HCT116 (cell line): ENCODE data around the gene CDCP2. TPM values are rescaled to one million over a fixed set of nuclear protein-coding genes. Genes with fewer than 3 reads are reported as not detected.

Experiments
- ATAC-seq: fragments of 200-7000 bp; cut with Tn5 transposase; 2 replicates; pipeline ENCODE4 v1.9.1; 2020; ENCODE audit warnings: mild to moderate bottlenecking, moderate library complexity
- BruUV-seq: library from RNA; stranded (reverse); fragments of 400-500 nt; replicated peaks from 2 replicates; lab custom pipeline; 2021; lab: Mats Ljungman, UMichigan
- CTCF ChIA-PET: fragments of 300-600 bp; sonication (Branson Sonifier 250); formaldehyde crosslinking; loops from one replicate; lab custom pipeline; 2021; ENCODE audit warnings: antibody characterized with exemption; lab: Charles Lee
- POLR2A ChIA-PET: fragments of 300-600, 350-600 bp; sonication (Branson Sonifier 250); formaldehyde crosslinking; loops from one replicate; lab custom pipeline; 2021; ENCODE audit warnings: antibody characterized with exemption; lab: Charles Lee
- RAD21 ChIA-PET, 2 experiments: fragments of 300-600 bp; sonication (Branson Sonifier 250); formaldehyde crosslinking; loops; one replicate each; lab custom pipeline; 2023; ENCODE audit warnings: low total read pairs in 2 of 2; ENCODE audit not compliant: uncharacterized antibody in 2 of 2, unreplicated experiment in 2 of 2, low non-redundant PET in 1 of 2; lab: Charles Lee
- DNase-seq: peaks from one replicate; pipeline ENCODE4 v3.0.0-alpha.2; 2010; ENCODE audit warnings: low read depth, low spot score
- H2AFZ ChIP-seq: fragments of 200-600 bp; shearing (Covaris generic), sonication (generic); 2 replicates; pipeline ENCODE4 v1.6.1; 2017; ENCODE audit warnings: low read depth, mixed run types, mixed read lengths, antibody characterized with exemption, low read length; ENCODE audit not compliant: poor library complexity, severe bottlenecking
- H3K27ac ChIP-seq: 2 replicates; pipeline ENCODE4 v1.5.1; 2012; ENCODE audit warnings: low read depth, low read length
- H3K27me3 ChIP-seq: fragments of 200-600 bp; sonication (generic); 2 replicates; pipeline ENCODE4 v1.6.1; 2016; ENCODE audit warnings: mixed run types, low read length, mixed read lengths; ENCODE audit not compliant: insufficient read depth
- H3K36me3 ChIP-seq, 2 experiments: fragments of 200-500 bp in 1 of 2; fragments of 200-600 bp in 1 of 2; sonication (Bioruptor generic) in 1 of 2; sonication (generic) in 1 of 2; 2 replicates each; pipeline versions ENCODE4 v1.5.1 to v1.6.1; 2014 to 2016; ENCODE audit warnings: low read length in 2 of 2, inconsistent platforms in 1 of 2, mixed read lengths in 1 of 2, mixed run types in 1 of 2; ENCODE audit not compliant: insufficient read depth in 2 of 2, control insufficient read depth in 1 of 2
- H3K4me1 ChIP-seq, 2 experiments: fragments of 200-600 bp in 1 of 2; sonication (generic) in 1 of 2; 2 replicates each; pipeline versions ENCODE4 v1.5.1 to v1.6.1; 2012 to 2017; ENCODE audit warnings: low read length in 2 of 2, inconsistent platforms in 1 of 2, mild to moderate bottlenecking in 1 of 2, mixed read lengths in 1 of 2, mixed run types in 1 of 2, moderate library complexity in 1 of 2; ENCODE audit not compliant: insufficient read depth in 2 of 2, control insufficient read depth in 1 of 2
- H3K4me2 ChIP-seq: fragments of 200-600 bp; sonication (generic); 2 replicates; pipeline ENCODE4 v1.6.1; 2017; ENCODE audit warnings: mixed run types, low read length, mixed read lengths
- H3K4me3 ChIP-seq, 2 experiments: fragments of 200-600 bp in 1 of 2; sonication (generic) in 1 of 2; replicated peaks in 1 of 2; 2 replicates each; pipeline ENCODE4 v1.5.1; 2011 to 2016; ENCODE audit warnings: low read length in 2 of 2, control low read depth in 1 of 2, low read depth in 1 of 2, mild to moderate bottlenecking in 1 of 2, mixed read lengths in 1 of 2, mixed run types in 1 of 2
- H3K79me2 ChIP-seq: fragments of 200-600 bp; sonication (generic); 2 replicates; pipeline ENCODE4 v1.6.1; 2017; ENCODE audit warnings: mild to moderate bottlenecking, mixed run types, low read length, moderate library complexity, mixed read lengths; ENCODE audit not compliant: insufficient read depth
- H3K9ac ChIP-seq: fragments of 200-600 bp; sonication (generic); 2 replicates; pipeline ENCODE4 v1.6.1; 2016; ENCODE audit warnings: low read length, mixed read lengths
- H3K9me2 ChIP-seq: fragments of 200-600 bp; sonication (generic), shearing (Covaris generic); 2 replicates; pipeline ENCODE4 v1.6.1; 2017; ENCODE audit warnings: mixed run types, mild to moderate bottlenecking, moderate library complexity; ENCODE audit not compliant: insufficient read depth
- H3K9me3 ChIP-seq, 2 experiments: fragments of 200-500 bp in 1 of 2; fragments of 200-600 bp in 1 of 2; sonication (Bioruptor generic) in 1 of 2; sonication (generic) in 1 of 2; 2 replicates each; pipeline ENCODE4 v1.6.1; 2014 to 2017; ENCODE audit warnings: low read length in 2 of 2, mixed read lengths in 2 of 2, inconsistent platforms in 1 of 2, low read depth in 1 of 2, mild to moderate bottlenecking in 1 of 2, mixed run types in 1 of 2, moderate library complexity in 1 of 2; ENCODE audit not compliant: control insufficient read depth in 1 of 2, insufficient read depth in 1 of 2
- H4K20me1 ChIP-seq: fragments of 200-600 bp; sonication (generic), shearing (Covaris generic); 2 replicates; pipeline ENCODE4 v1.6.1; 2017; ENCODE audit warnings: mixed run types, mild to moderate bottlenecking, moderate library complexity; ENCODE audit not compliant: insufficient read depth
- CEBPB ChIP-seq: IDR thresholded peaks from 2 replicates; pipeline ENCODE4 v1.6.1; 2012; ENCODE audit warnings: low read depth
- EGR1 ChIP-seq: IDR thresholded peaks from 2 replicates; pipeline ENCODE4 v1.6.1; 2012; ENCODE audit warnings: low read depth
- ELF1 ChIP-seq: IDR thresholded peaks from 2 replicates; pipeline ENCODE4 v1.6.1; 2012; ENCODE audit warnings: low read depth, borderline replicate concordance
- EZH2phosphoT487 ChIP-seq: fragments of 200-600 bp; IDR thresholded peaks from 2 replicates; pipeline ENCODE4 v1.6.1; 2018; ENCODE audit warnings: antibody characterized with exemption, borderline replicate concordance
- FOSL1 ChIP-seq: IDR thresholded peaks from 2 replicates; pipeline ENCODE4 v1.6.1; 2012; ENCODE audit warnings: low read depth
- POLR2A ChIP-seq: IDR thresholded peaks from 2 replicates; pipeline ENCODE4 v1.7.0; 2011; ENCODE audit warnings: borderline replicate concordance; ENCODE audit not compliant: insufficient read depth, insufficient read length; ENCODE audit errors: extremely low read depth
- POLR2AphosphoS5 ChIP-seq: IDR thresholded peaks from 2 replicates; pipeline ENCODE4 v1.6.1; 2011; ENCODE audit warnings: mild to moderate bottlenecking, low read depth, low read length, moderate library complexity
- RAD21 ChIP-seq: IDR thresholded peaks from 2 replicates; pipeline ENCODE4 v1.6.1; 2012; ENCODE audit warnings: low read depth, mild to moderate bottlenecking
- TCF7L2 ChIP-seq: IDR thresholded peaks from 2 replicates; pipeline ENCODE4 v1.7.0; 2011; ENCODE audit warnings: borderline replicate concordance, inconsistent platforms; ENCODE audit not compliant: insufficient read depth, insufficient read length; ENCODE audit errors: extremely low read depth
- ZFX ChIP-seq: fragments of 450-650 bp; IDR thresholded peaks from 2 replicates; pipeline ENCODE4 v1.6.1; 2017
- ZNF274 ChIP-seq: fragments of 200-500 bp; sonication (Bioruptor generic); IDR thresholded peaks from 2 replicates; pipeline ENCODE4 v1.6.1; 2014; ENCODE audit warnings: mild to moderate bottlenecking, low read depth, low read length, inconsistent platforms
- intact Hi-C: fragments of 100-400 bp; cut with micrococcal nuclease; formaldehyde crosslinking; loops from 2 replicates; pipeline ENCODE4 v1.10.0; 2022
- total RNA-seq: library from RNA; stranded (reverse); gene quantifications from one replicate; pipeline ENCODE4 v1.2.1, GENCODE V29; 2021; ENCODE audit not compliant: unreplicated experiment
- TF ChIP-seq, protein P1 (sequence below): IDR thresholded peaks from 2 replicates; pipeline ENCODE4 v1.6.1; 2012; ENCODE audit warnings: low read depth
- TF ChIP-seq, protein P2 (sequence below): IDR thresholded peaks from 2 replicates; pipeline ENCODE4 v1.6.1; 2012
- TF ChIP-seq, protein P3 (sequence below): IDR thresholded peaks from 2 replicates; pipeline ENCODE4 v1.6.1; 2011; ENCODE audit warnings: mild to moderate bottlenecking, low read length, moderate library complexity; ENCODE audit not compliant: insufficient replicate concordance; ENCODE audit errors: extremely low read depth

CDCP2 gene
- total RNA-seq, 1 experiment from 2014 or later: 0.22 TPM

DNA sequence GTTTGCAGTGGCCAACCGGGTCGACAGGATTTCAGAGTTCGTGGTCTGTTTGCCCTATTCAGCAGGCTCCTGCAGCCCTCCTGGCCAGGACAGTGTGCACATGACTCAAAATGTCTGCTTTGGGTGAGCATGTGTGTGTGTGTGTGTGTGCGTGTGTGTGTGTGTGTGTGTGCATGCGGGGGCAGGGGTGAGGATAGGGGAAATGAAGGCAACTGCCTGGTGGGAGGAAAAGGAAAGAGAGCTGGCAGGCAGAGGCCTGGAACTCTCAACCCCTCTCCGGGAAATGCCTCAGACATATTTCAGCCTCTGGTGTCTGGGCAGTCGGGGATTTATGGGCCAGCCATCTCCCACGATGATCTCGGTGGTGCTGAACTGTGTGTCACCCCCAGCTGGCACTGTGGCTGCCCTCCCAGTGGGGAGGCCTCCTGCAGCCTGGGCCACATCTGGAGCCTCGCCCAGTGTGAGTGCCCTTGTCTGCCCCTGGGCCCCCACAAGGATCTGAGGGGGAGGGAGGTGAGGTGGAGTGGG, 15.2 kb downstream of the CDCP2 start (continued):
- TF ChIP-seq, protein P1, sequence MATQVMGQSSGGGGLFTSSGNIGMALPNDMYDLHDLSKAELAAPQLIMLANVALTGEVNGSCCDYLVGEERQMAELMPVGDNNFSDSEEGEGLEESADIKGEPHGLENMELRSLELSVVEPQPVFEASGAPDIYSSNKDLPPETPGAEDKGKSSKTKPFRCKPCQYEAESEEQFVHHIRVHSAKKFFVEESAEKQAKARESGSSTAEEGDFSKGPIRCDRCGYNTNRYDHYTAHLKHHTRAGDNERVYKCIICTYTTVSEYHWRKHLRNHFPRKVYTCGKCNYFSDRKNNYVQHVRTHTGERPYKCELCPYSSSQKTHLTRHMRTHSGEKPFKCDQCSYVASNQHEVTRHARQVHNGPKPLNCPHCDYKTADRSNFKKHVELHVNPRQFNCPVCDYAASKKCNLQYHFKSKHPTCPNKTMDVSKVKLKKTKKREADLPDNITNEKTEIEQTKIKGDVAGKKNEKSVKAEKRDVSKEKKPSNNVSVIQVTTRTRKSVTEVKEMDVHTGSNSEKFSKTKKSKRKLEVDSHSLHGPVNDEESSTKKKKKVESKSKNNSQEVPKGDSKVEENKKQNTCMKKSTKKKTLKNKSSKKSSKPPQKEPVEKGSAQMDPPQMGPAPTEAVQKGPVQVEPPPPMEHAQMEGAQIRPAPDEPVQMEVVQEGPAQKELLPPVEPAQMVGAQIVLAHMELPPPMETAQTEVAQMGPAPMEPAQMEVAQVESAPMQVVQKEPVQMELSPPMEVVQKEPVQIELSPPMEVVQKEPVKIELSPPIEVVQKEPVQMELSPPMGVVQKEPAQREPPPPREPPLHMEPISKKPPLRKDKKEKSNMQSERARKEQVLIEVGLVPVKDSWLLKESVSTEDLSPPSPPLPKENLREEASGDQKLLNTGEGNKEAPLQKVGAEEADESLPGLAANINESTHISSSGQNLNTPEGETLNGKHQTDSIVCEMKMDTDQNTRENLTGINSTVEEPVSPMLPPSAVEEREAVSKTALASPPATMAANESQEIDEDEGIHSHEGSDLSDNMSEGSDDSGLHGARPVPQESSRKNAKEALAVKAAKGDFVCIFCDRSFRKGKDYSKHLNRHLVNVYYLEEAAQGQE: no peak
- TF ChIP-seq ZFX: no peak
- no peak for TF ChIP-seq EGR1
- TF ChIP-seq EZH2phosphoT487: no peak
- TF ChIP-seq RAD21: no peak
- TF ChIP-seq, all 23 proteins: peak for 0

DNA sequence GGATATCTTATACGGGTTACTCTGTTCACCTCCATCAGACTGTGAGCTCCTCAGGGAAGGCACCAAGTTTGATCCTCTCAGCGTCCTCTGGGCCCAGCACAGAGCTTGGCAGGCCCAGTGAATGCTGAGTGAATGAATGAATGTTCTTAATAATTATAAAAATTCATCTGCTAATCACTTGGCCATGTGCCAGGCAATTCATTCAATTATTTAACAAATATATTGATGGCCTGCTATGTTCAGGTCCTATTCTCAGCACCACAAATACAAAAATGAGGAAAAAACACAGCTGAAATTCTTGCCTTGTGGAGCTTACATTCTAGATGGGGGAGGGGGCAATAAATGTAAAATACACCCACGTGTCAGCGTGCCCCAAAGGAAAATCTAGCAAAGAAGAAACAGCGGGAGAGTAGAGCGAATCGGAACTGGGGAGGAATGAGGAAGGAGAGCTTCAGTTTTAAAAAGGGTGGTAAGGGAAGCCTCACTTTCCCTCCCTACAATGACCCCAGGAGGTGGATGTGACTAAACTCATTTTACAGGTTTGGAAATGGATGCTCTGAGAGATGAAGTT, 15.8 kb downstream of the CDCP2 start:
- Histone ChIP-seq H3K9me3 (no peaks in the 10 kb centered on the region), H3K4me3 (no peak overlapping the region), H3K27ac (no peak overlapping the region), H4K20me1 (no peaks in the 10 kb centered on the region), H2AFZ (no peak overlapping the region), H3K9ac (no peak overlapping the region), H3K79me2 (no peaks in the 10 kb centered on the region), H3K4me2 (no peak overlapping the region), H3K27me3 (no peaks in the 10 kb centered on the region), H3K4me1 (no peaks in the 10 kb centered on the region; a peak in 1 of 4 replicates), H3K9me2 (no peaks in the 10 kb centered on the region), H3K36me3 (no peaks in the 10 kb centered on the region)
- BruUV-seq: no TSS peak
- DNase-seq: no peak
- ChIA-PET RAD21 (no interaction called here), POLR2A (no interaction called here), CTCF (interaction anchor here (0.6 to 1.5 kb wide), 2 partner anchors 10 kb away, joined by 3 read pairs; no protein-coding TSS in a partner anchor)
- no peak for ATAC-seq
- TF ChIP-seq ELF1: no peak
- TF ChIP-seq, protein P2, sequence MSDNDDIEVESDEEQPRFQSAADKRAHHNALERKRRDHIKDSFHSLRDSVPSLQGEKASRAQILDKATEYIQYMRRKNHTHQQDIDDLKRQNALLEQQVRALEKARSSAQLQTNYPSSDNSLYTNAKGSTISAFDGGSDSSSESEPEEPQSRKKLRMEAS: no peak
- no peak for TF ChIP-seq CEBPB
- TF ChIP-seq, protein P3, sequence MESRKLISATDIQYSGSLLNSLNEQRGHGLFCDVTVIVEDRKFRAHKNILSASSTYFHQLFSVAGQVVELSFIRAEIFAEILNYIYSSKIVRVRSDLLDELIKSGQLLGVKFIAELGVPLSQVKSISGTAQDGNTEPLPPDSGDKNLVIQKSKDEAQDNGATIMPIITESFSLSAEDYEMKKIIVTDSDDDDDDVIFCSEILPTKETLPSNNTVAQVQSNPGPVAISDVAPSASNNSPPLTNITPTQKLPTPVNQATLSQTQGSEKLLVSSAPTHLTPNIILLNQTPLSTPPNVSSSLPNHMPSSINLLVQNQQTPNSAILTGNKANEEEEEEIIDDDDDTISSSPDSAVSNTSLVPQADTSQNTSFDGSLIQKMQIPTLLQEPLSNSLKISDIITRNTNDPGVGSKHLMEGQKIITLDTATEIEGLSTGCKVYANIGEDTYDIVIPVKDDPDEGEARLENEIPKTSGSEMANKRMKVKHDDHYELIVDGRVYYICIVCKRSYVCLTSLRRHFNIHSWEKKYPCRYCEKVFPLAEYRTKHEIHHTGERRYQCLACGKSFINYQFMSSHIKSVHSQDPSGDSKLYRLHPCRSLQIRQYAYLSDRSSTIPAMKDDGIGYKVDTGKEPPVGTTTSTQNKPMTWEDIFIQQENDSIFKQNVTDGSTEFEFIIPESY: no peak
- TF ChIP-seq FOSL1: no peak
- no peak for TF ChIP-seq TCF7L2
- TF ChIP-seq EGR1: no peak
- TF ChIP-seq POLR2AphosphoS5: no peak
- no peak for TF ChIP-seq ZNF274
- TF ChIP-seq POLR2A: no peak
- no peak for TF ChIP-seq EZH2phosphoT487
- intact Hi-C loops: no loop called here
